K562 (cell line): ENCODE results near the gene KRTAP10-4. TPM values are rescaled to one million over a fixed set of nuclear protein-coding genes. Genes with fewer than 3 reads are reported as not detected.
A peak's percentile ranks its signal among the peaks of the same experiment; 100 is the strongest.

Experiments used
- ATAC-seq: fragments of 200-7000 bp; cut with Tn5 transposase; 3 replicates; pipeline ENCODE4 v1.9.1; 2020; ENCODE audit warnings: moderate library complexity
- BruUV-seq: library from RNA; stranded (reverse); fragments of 400-500 nt; replicated peaks from 2 replicates; lab custom pipeline; 2021; lab: Mats Ljungman, UMichigan
- CTCF ChIA-PET: fragments of 300-600 bp; formaldehyde crosslinking; extraction: SDS; loops from one replicate; lab custom pipeline; 2021; ENCODE audit warnings: low intra/inter-chr PET ratio; lab: Yijun Ruan, JAX
- POLR2A ChIA-PET: fragments of 300-600, 350-650 bp; sonication (Branson Sonifier 250); formaldehyde crosslinking; extraction: SDS; loops from one replicate; lab custom pipeline; 2021; ENCODE audit warnings: antibody characterized with exemption, inconsistent platforms; lab: Yijun Ruan, JAX
- DNase-seq, 4 experiments: peaks; one replicate each; pipeline versions ENCODE4 v3.0.0 to v3.0.0-alpha.2; 2011 to 2018; ENCODE audit warnings: low spot score in 3 of 4, mixed read lengths in 3 of 4; ENCODE audit errors: extremely low read depth in 1 of 4
- FAIRE-seq: peaks from 2 replicates; lab custom pipeline; 2011; peaks lifted over from hg19 to GRCh38; lab: Jason Lieb, UNC
- H2AFZ ChIP-seq: 2 replicates; pipeline ENCODE4 v1.6.0; 2011; ENCODE audit warnings: low read depth, low read length, control low read depth, inconsistent platforms
- H3K27ac ChIP-seq: fragments of 200-600 bp; 3 replicates; pipeline ENCODE4 v1.8.0; 2011; ENCODE audit warnings: low read depth, mild to moderate bottlenecking, control low read depth, inconsistent platforms, low read length, moderate library complexity, mixed read lengths; ENCODE audit errors: extremely low read depth
- H3K27me3 ChIP-seq, 2 experiments: fragments of 300-600 bp in 1 of 2; 2 replicates in 1 of 2; 3 replicates in 1 of 2; pipeline versions ENCODE4 v1.6.0 to v1.8.0; 2011; ENCODE audit warnings: inconsistent platforms in 2 of 2, low read length in 2 of 2, mild to moderate bottlenecking in 1 of 2, mixed read lengths in 1 of 2, moderate library complexity in 1 of 2; ENCODE audit not compliant: control insufficient read depth in 2 of 2, insufficient read depth in 2 of 2
- H3K36me3 ChIP-seq: fragments of 300-600 bp; 3 replicates; pipeline ENCODE4 v1.8.0; 2011; ENCODE audit warnings: mild to moderate bottlenecking, low read length, inconsistent platforms; ENCODE audit not compliant: control insufficient read depth, insufficient read depth
- H3K4me1 ChIP-seq, 2 experiments: fragments of 200-600 bp in 1 of 2; replicated peaks in 1 of 2; 2 replicates in 1 of 2; 3 replicates in 1 of 2; pipeline versions ENCODE4 v1.5.1 to v1.8.0; 2011; ENCODE audit warnings: inconsistent platforms in 2 of 2, low read length in 2 of 2, mild to moderate bottlenecking in 1 of 2, mixed read lengths in 1 of 2, moderate library complexity in 1 of 2; ENCODE audit not compliant: control insufficient read depth in 2 of 2, insufficient read depth in 2 of 2
- H3K4me2 ChIP-seq: 2 replicates; pipeline ENCODE4 v1.6.1; 2011; ENCODE audit warnings: low read length, control low read depth, inconsistent platforms, mixed read lengths; ENCODE audit not compliant: insufficient read depth
- H3K4me3 ChIP-seq: fragments of 200-600 bp; sonication (generic), shearing (Covaris generic); 2 replicates; pipeline ENCODE4 v1.5.1; 2016; ENCODE audit warnings: control low read depth, inconsistent platforms
- H3K79me2 ChIP-seq: fragments of 200-600 bp; 3 replicates; pipeline ENCODE4 v1.8.0; 2011; ENCODE audit warnings: low read length, inconsistent platforms; ENCODE audit not compliant: control insufficient read depth, insufficient read depth
- H3K9ac ChIP-seq, 2 experiments: 2 replicates each; pipeline versions ENCODE4 v1.6.0 to v1.6.1; 2011; ENCODE audit warnings: low read depth in 2 of 2, low read length in 2 of 2, control low read depth in 1 of 2, inconsistent platforms in 1 of 2, mild to moderate bottlenecking in 1 of 2, mixed read lengths in 1 of 2; ENCODE audit not compliant: insufficient read depth in 1 of 2
- H3K9me1 ChIP-seq: one replicate; pipeline ENCODE4 v1.6.0; 2011; ENCODE audit warnings: inconsistent platforms, mild to moderate bottlenecking, low read length, moderate library complexity; ENCODE audit not compliant: control insufficient read depth, insufficient read depth
- H3K9me3 ChIP-seq: replicated peaks from 2 replicates; pipeline ENCODE4 v1.5.1; 2011; ENCODE audit warnings: low read depth, low read length, inconsistent platforms; ENCODE audit not compliant: control insufficient read depth, insufficient read depth
- H4K20me1 ChIP-seq: replicated peaks from 2 replicates; pipeline ENCODE4 v1.6.1; 2011; ENCODE audit warnings: low read length, inconsistent platforms, mixed read lengths; ENCODE audit not compliant: control insufficient read depth, insufficient read depth
- BRD4 ChIP-seq: fragments of 200-600 bp; sonication (generic); IDR thresholded peaks from 2 replicates; pipeline ENCODE4 v1.6.1; 2017; ENCODE audit warnings: inconsistent platforms
- EGR1 ChIP-seq: fragments of 450-650 bp; conservative IDR thresholded peaks from 2 replicates; pipeline ENCODE4 v1.6.1; 2017; ENCODE audit warnings: mild to moderate bottlenecking
- MAZ ChIP-seq, 2 experiments: fragments of 450-650 bp in 1 of 2; sonication (generic) in 1 of 2; formaldehyde crosslinking; IDR thresholded peaks in 1 of 2; conservative IDR thresholded peaks in 1 of 2; 2 replicates each; pipeline versions ENCODE4 v1.4.0 to v1.5.0; 2020; ENCODE audit warnings: mild to moderate bottlenecking in 1 of 2, missing genetic modification reagents in 1 of 2
- MXD1 ChIP-seq: fragments of 250-450 bp; sonication (Bioruptor Pico); IDR thresholded peaks from 2 replicates; pipeline ENCODE4 v1.8.0; 2021; ENCODE audit warnings: borderline replicate concordance, mild to moderate bottlenecking, moderate library complexity; ENCODE audit not compliant: poor library complexity, severe bottlenecking
- NFIC ChIP-seq: fragments of 450-650 bp; IDR thresholded peaks from 2 replicates; pipeline ENCODE4 v1.6.1; 2017; ENCODE audit warnings: mild to moderate bottlenecking, inconsistent platforms
- OTX1 ChIP-seq: fragments of 450-650 bp; formaldehyde crosslinking; IDR thresholded peaks from 2 replicates; pipeline ENCODE4 v1.4.0; 2022; ENCODE audit warnings: mild to moderate bottlenecking
- ZEB2 ChIP-seq: fragments of 450-650 bp; IDR thresholded peaks from 2 replicates; pipeline ENCODE4 v1.6.1; 2016
- ZNF277 ChIP-seq: fragments of 250-450 bp; sonication (Bioruptor Pico); IDR thresholded peaks from 2 replicates; pipeline ENCODE4 v1.8.0; 2022; ENCODE audit warnings: inconsistent platforms, mild to moderate bottlenecking, moderate library complexity, borderline replicate concordance
- WGBS: fragments of 100-300 bp; shearing (Covaris generic); methylation state at CpG from one replicate; pipeline ENCODE4 v1.1.6; 2016; ENCODE audit warnings: low coverage, mixed read lengths; ENCODE audit not compliant: insufficient coverage; ENCODE audit errors: missing lambda C conversion rate; 5-methylcytosine and 5-hydroxymethylcytosine counted together
- in situ Hi-C: fragments of 300-500 bp; cut with MboI; formaldehyde crosslinking; loops from 4 replicates; pipeline ENCODE4 v1.15.0; 2018; ENCODE audit warnings: inconsistent platforms, mixed read lengths
- intact Hi-C: fragments of 100-400 bp; cut with micrococcal nuclease; formaldehyde crosslinking; loops from 2 replicates; pipeline ENCODE4 v1.14.2; 2022
- polyA plus RNA-seq, 8 experiments: library from polyadenylated mRNA; depleted of rRNA in 4 of 8; stranded (reverse) in 5 of 8; unstranded in 3 of 8; fragments of >200 nt; fragmentation: Nextera tagmentation in 2 of 8; fragmentation: Illumina TruSeq in 1 of 8; extraction: Ambion mirVana in 2 of 8; extraction: Trizol in 1 of 8; gene quantifications; 2 replicates each; pipeline versions ENCODE4 v1.2.1 to v1.2.3, GENCODE V29; 2011 to 2014; ENCODE audit warnings: inconsistent platforms in 1 of 8, missing spikeins in 1 of 8
- total RNA-seq, 7 experiments: library from RNA; depleted of rRNA in 6 of 7; stranded (reverse); fragments of >200 nt in 6 of 7; fragmentation: Illumina TruSeq in 2 of 7; extraction: Trizol in 2 of 7; gene quantifications; 2 replicates each; pipeline versions ENCODE4 v1.2.1 to v1.2.3, GENCODE V29; 2011 to 2021; ENCODE audit warnings: low replicate concordance in 1 of 7

The KRTAP10-4 gene
- total and polyA plus RNA-seq, 9 of the 15 experiments (the other 6 are each of a cell fraction or from before 2014, with no cell fraction given), result not detected

- Histone ChIP-seq H2AFZ (no peak overlapping the region), H3K4me3 (no peak overlapping the region), H3K36me3 (no peaks in the 10 kb centered on the region), H3K4me1 (peaks cover 0 to 16% of the 10 kb centered on the region in 2 experiments; a peak in 2 of 5 replicates), H3K9ac (no peak overlapping the region), H3K9me1 (no peaks in the 10 kb centered on the region), H3K9me3 (no peaks in the 10 kb centered on the region; the same call in 1 of the 2 replicates), H3K27me3 (peaks cover 42 to 64% of the 10 kb centered on the region in 2 experiments), H3K79me2 (no peaks in the 10 kb centered on the region), H4K20me1 (peaks cover 16% of the 10 kb centered on the region; the same call in 1 of the 2 replicates), H3K4me2 (no peak overlapping the region), H3K27ac (no peak overlapping the region)
- WGBS, result 3% methylated on average over 27 of the region's 30 CpGs
- in situ Hi-C loops, result no loop called here
- BruUV-seq, result no TSS peak
- TF ChIP-seq ZNF277 (CRISPR knock-in tag) (no peak), MXD1 (no peak), NFIC (peak; percentile 40; the same call in 1 of the 2 replicates), MAZ (CRISPR knock-in tag; conservative IDR thresholded peaks at IDR 0.05 in 1 of 2, IDR thresholded peaks at IDR 0.05 in 1 of 2) (0 out of 4 replicates have a peak, but pooled peaks of 1 of the 2 experiments have one; percentile 24), BRD4 (no peak), EGR1 (peak; percentile 29; the same call in 1 of the 2 replicates), OTX1 (CRISPR knock-in tag) (0 out of 2 replicates have a peak, but pooled peaks have one; percentile 20), ZEB2 (no peak)
- ATAC-seq (no peak), FAIRE-seq (no peak), DNase-seq (no peak)
- POLR2A ChIA-PET, result interaction anchor here (0.7 to 1.4 kb wide), 3 partner anchors 14 to 25 kb away, joined by 3 read pairs; no protein-coding TSS in a partner anchor
- CTCF ChIA-PET, result no interaction called here
- intact Hi-C loops, result no loop called here
Measured at GRCh38 chr21:44531606-44532564, 41.6 kb upstream of the KRTAP10-4 start.
